Thoracic aorta (tissue), 2 donors: ENCODE results near the gene MUL1. TPM values are rescaled to one million over a fixed set of nuclear protein-coding genes. Genes with fewer than 3 reads are reported as not detected.
"Not testable (repeated sequence)": the region's sequence is repeated elsewhere in the genome, so short reads cannot be mapped to it uniquely, and the experiment has no call there.

Experiments used
- ATAC-seq: fragments of 150-250 bp; one replicate; pipeline ENCODE4 v1.8.0; 2017; ENCODE audit warnings: low read depth; ENCODE audit not compliant: insufficient number of reproducible peaks, low FRiP score
- DNase-seq: peaks from one replicate; pipeline ENCODE4 v3.0.0-alpha.2; 2020; ENCODE audit warnings: low spot score
- H3K27ac ChIP-seq, 2 donors: fragments of 200-600 bp; sonication (generic); 1 replicate in 1 of 2; 2 replicates in 1 of 2; pipeline ENCODE4 v1.5.1; 2016; ENCODE audit warnings: mild to moderate bottlenecking in 2 of 2, moderate library complexity in 2 of 2
- H3K27me3 ChIP-seq: fragments of 200-600 bp; sonication (generic); replicated peaks from 2 replicates; pipeline ENCODE4 v1.6.0; 2016; ENCODE audit warnings: mild to moderate bottlenecking; ENCODE audit not compliant: insufficient read depth
- H3K36me3 ChIP-seq: fragments of 200-600 bp; sonication (generic); one replicate; pipeline ENCODE4 v1.5.1; 2016
- H3K4me1 ChIP-seq, 2 donors: fragments of 200-600 bp; sonication (generic); 1 replicate in 1 of 2; 2 replicates in 1 of 2; pipeline versions ENCODE4 v1.5.1 to v1.6.0; 2016; ENCODE audit warnings: low read depth in 2 of 2, mild to moderate bottlenecking in 1 of 2; ENCODE audit not compliant: control insufficient read depth in 1 of 2
- H3K4me3 ChIP-seq: fragments of 200-600 bp; sonication (generic); 2 replicates; pipeline ENCODE4 v1.5.1; 2016; ENCODE audit warnings: mild to moderate bottlenecking
- H3K9me3 ChIP-seq: fragments of 200-600 bp; sonication (generic); 2 replicates; pipeline ENCODE4 v1.5.1; 2016
- CTCF ChIP-seq: fragments of 200-600 bp; sonication (generic); IDR thresholded peaks from one replicate; pipeline ENCODE4 v1.5.1; 2019; ENCODE audit warnings: antibody characterized with exemption
- total RNA-seq, 2 donors: library from RNA; depleted of rRNA; stranded (reverse); fragments of >200 nt; gene quantifications; one replicate each; pipeline versions ENCODE4 v1.1.0 to v1.2.3, GENCODE V29; 2016

The MUL1 gene
- total RNA-seq, 2 donors from 2014 or later, result 27.2 to 41.8 TPM

- no peaks in the 10 kb centered on the region for H3K27me3 ChIP-seq
- H3K27ac ChIP-seq, result no peak overlapping the region
- no peak for DNase-seq
- peaks cover 35% of the 10 kb centered on the region for H3K36me3 ChIP-seq
- no peak for TF ChIP-seq CTCF
- H3K4me3 ChIP-seq, result no peak overlapping the region
- H3K9me3 ChIP-seq, result no peaks in the 10 kb centered on the region
- peaks cover 0 to 6% of the 10 kb centered on the region in 2 donors for H3K4me1 ChIP-seq
- no peak for ATAC-seq
Observed at GRCh38 chr1:20499105-20499504, 8.8 kb downstream of the MUL1 start.

GRCh38 chr1:20498116-20498515 lies 9.8 kb downstream of the MUL1 start:
- no peak overlapping the region for H3K27ac ChIP-seq
- peaks cover 0 to 8% of the 10 kb centered on the region in 2 donors for H3K4me1 ChIP-seq
- ATAC-seq (no peak), DNase-seq (no peak)
- no peak overlapping the region for H3K4me3 ChIP-seq
- peaks cover 35% of the 10 kb centered on the region for H3K36me3 ChIP-seq
- no peaks in the 10 kb centered on the region for H3K27me3 ChIP-seq
- no peaks in the 10 kb centered on the region for H3K9me3 ChIP-seq
- no peak for TF ChIP-seq CTCF

GRCh38 chr1:20497506-20497905 lies 10.4 kb downstream of the MUL1 start:
- DNase-seq (no peak), ATAC-seq (no peak)
- peaks cover 34% of the 10 kb centered on the region for H3K36me3 ChIP-seq
- no peaks in the 10 kb centered on the region for H3K9me3 ChIP-seq
- no peak overlapping the region for H3K4me3 ChIP-seq
- no peak for TF ChIP-seq CTCF
- H3K4me1 ChIP-seq, result peaks cover 0 to 8% of the 10 kb centered on the region in 2 donors
- no peaks in the 10 kb centered on the region for H3K27me3 ChIP-seq
- no peak overlapping the region for H3K27ac ChIP-seq

GRCh38 chr1:20496725-20497383 lies 11.1 kb downstream of the MUL1 start:
- ATAC-seq, H3K27me3 ChIP-seq, DNase-seq, H3K9me3 ChIP-seq, H3K4me3 ChIP-seq, H3K4me1 ChIP-seq, H3K27ac ChIP-seq: not testable (repeated sequence)
- peaks cover 28% of the 10 kb centered on the region for H3K36me3 ChIP-seq

GRCh38 chr1:20496241-20496661 lies 11.7 kb downstream of the MUL1 start:
- ATAC-seq (no peak), DNase-seq (no peak)
- H3K4me1 ChIP-seq, result peaks cover 0 to 8% of the 10 kb centered on the region in 2 donors
- H3K9me3 ChIP-seq, result no peaks in the 10 kb centered on the region
- TF ChIP-seq CTCF, result no peak
- H3K4me3 ChIP-seq, result no peak overlapping the region
- H3K27ac ChIP-seq, result no peak overlapping the region
- peaks cover 22% of the 10 kb centered on the region for H3K36me3 ChIP-seq
- no peaks in the 10 kb centered on the region for H3K27me3 ChIP-seq

GRCh38 chr1:20495661-20496060 lies 12.3 kb downstream of the MUL1 start:
- H3K27ac ChIP-seq, result no peak overlapping the region
- ATAC-seq, result no peak
- H3K27me3 ChIP-seq, result no peaks in the 10 kb centered on the region
- H3K4me1 ChIP-seq, result peaks cover 0 to 8% of the 10 kb centered on the region in 2 donors
- H3K4me3 ChIP-seq, result no peak overlapping the region
- DNase-seq, result no peak
- H3K9me3 ChIP-seq, result no peaks in the 10 kb centered on the region
- no peak for TF ChIP-seq CTCF
- H3K36me3 ChIP-seq, result peaks cover 16% of the 10 kb centered on the region
